ENCODE data around the gene ERC1.
"Not testable (repeated sequence)": the region's sequence is repeated elsewhere in the genome, so short reads cannot be mapped to it uniquely, and the experiment has no call there.

The ERC1 gene

DNA sequence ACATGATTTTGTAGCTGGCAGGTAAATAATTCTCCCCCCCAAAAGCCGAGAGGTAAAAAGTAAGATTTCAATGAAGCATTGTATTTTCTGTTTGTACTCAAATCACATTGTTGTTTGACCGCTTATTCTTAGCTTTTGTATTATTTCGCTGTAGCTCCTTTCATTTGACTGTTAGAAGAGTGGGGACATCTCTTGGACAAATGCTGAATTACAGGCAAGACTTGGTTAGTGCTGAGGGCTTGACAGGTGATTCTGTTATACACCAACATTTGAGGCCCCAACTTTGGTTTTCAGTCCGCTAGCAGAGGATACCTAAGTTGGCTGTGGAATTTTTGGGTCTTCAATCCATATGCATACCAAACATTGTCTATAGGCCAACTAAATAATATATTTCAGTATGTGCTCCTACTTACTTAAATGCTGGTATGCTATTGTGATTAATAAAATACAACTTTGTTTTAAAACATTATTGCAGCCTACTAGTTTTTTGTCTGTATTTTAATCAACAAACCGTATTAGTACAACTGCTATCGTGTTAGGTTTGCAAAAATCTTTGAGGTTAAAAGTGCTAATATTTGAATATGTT, 102.2 kb downstream of the ERC1 start:
- Histone ChIP-seq H3K4me3 (replicated peaks; ENCODE audit: insufficient read depth, low read length) (no peak overlapping the region), H3K27ac (replicated peaks) (no peak overlapping the region), H3K27me3 (ENCODE audit: insufficient read depth, poor library complexity, severe bottlenecking) (no peaks in the 10 kb centered on the region)
- no peak for TF ChIP-seq REST (IDR thresholded peaks at IDR 0.05; ENCODE audit: insufficient replicate concordance, low read depth)
- TF ChIP-seq CTCF (IDR thresholded peaks at IDR 0.05; ENCODE audit: insufficient read depth, low read length) = peak; percentile 47
- no peak for TF ChIP-seq POLR2AphosphoS5 (IDR thresholded peaks at IDR 0.05; ENCODE audit: low read depth)
- DNase-seq (ENCODE audit: low read depth in 1 of 2, low spot score in 1 of 2) = peak in 1 of 2 experiments; percentile 51

- H3K4me3 ChIP-seq (replicated peaks; ENCODE audit: insufficient read depth, low read length) = no peak overlapping the region
- no peaks in the 10 kb centered on the region for H3K27me3 ChIP-seq (ENCODE audit: insufficient read depth, poor library complexity, severe bottlenecking)
- no peak for TF ChIP-seq CTCF (IDR thresholded peaks at IDR 0.05; ENCODE audit: insufficient read depth, low read length)
- TF ChIP-seq SPI1 (IDR thresholded peaks at IDR 0.05; ENCODE audit: borderline replicate concordance, low read depth) = no peak
- TF ChIP-seq POLR2AphosphoS5 (IDR thresholded peaks at IDR 0.05; ENCODE audit: low read depth) = no peak
- no peak for TF ChIP-seq GABPA (IDR thresholded peaks at IDR 0.05; ENCODE audit: low read depth)
- TF ChIP-seq REST (IDR thresholded peaks at IDR 0.05; ENCODE audit: insufficient replicate concordance, low read depth) = no peak
- H3K27ac ChIP-seq (replicated peaks) = no peak overlapping the region
- no peak for DNase-seq (ENCODE audit: low read depth in 1 of 2, low spot score in 1 of 2)
Observed at GRCh38 chr12:1094714-1095113, 103.7 kb downstream of the ERC1 start.

DNA sequence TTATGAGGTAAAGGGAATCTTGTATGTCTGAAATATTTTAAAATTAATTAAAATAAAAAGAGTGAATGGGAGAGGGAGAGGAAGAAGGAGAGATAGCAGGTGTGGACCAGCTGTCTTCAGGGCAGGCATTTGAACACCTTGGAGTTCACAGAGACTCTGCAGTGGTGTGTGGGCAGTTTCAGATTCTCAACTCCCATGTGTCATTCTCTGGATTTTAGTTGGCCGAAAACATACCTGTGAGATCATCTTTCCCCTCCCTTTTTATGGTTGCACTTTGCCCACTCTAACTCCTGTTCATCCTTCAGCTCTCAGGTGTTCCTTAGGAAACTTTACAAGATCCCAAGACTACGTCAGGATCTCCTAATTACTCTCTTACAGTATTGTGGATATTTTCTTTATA, 108.1 kb downstream of the ERC1 start:
- Histone ChIP-seq H3K27ac (replicated peaks) (no peak overlapping the region), H3K27me3 (ENCODE audit: insufficient read depth, poor library complexity, severe bottlenecking) (no peaks in the 10 kb centered on the region), H3K4me3 (replicated peaks; ENCODE audit: insufficient read depth, low read length) (no peak overlapping the region)
- DNase-seq (ENCODE audit: low read depth in 1 of 2, low spot score in 1 of 2) = no peak
- TF ChIP-seq CTCF (IDR thresholded peaks at IDR 0.05; ENCODE audit: insufficient read depth, low read length) (no peak), POLR2AphosphoS5 (IDR thresholded peaks at IDR 0.05; ENCODE audit: low read depth) (no peak), SPI1 (IDR thresholded peaks at IDR 0.05; ENCODE audit: borderline replicate concordance, low read depth) (no peak), GABPA (IDR thresholded peaks at IDR 0.05; ENCODE audit: low read depth) (no peak), REST (IDR thresholded peaks at IDR 0.05; ENCODE audit: insufficient replicate concordance, low read depth) (no peak)

DNA sequence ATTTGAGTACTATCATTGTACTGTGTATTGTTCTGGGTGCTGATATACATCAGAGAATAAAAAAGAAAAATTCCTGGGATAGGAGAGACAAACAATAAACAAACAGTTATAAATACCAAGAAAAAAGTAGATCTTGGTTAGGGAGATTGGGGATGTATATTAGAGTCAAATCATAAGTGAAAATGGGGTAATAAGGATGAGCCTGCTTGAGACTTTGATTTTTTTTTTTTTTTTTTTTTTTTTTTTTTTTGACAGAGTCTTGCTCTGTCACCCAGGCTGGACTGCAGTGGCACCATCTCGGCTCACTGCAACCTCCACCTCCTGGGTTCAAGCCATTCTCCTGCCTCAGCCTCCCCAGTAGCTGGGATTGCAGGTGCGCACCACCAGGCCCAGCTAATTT, 108.6 kb downstream of the ERC1 start:
- H3K4me3 ChIP-seq (replicated peaks; ENCODE audit: insufficient read depth, low read length); DNase-seq (ENCODE audit: low read depth in 1 of 2, low spot score in 1 of 2); H3K27me3 ChIP-seq (ENCODE audit: insufficient read depth, poor library complexity, severe bottlenecking): not testable (repeated sequence)

More for the DNA sequence above, 108.6 kb downstream of the ERC1 start:
- H3K27ac ChIP-seq (replicated peaks) = not testable (repeated sequence)
